Measurements from ENCODE around the gene ERC1.
"Not testable (repeated sequence)": the region's sequence is repeated elsewhere in the genome, so short reads cannot be mapped to it uniquely, and the experiment has no call there.

Gene ERC1

GRCh38 chr12:1205512-1206060 is 214.6 kb downstream of the ERC1 start:
- Histone ChIP-seq H3K27me3 (ENCODE audit: insufficient read depth, low read depth, severe bottlenecking) (no peaks in the 10 kb centered on the region), H3K4me3 (ENCODE audit: low read depth, low read length) (no peak overlapping the region), H3K9me3 (ENCODE audit: severe bottlenecking) (no peaks in the 10 kb centered on the region), H3K36me3 (no peaks in the 10 kb centered on the region; the same call in 1 of the 2 replicates), H3K27ac (no peak overlapping the region)
- no peak for TF ChIP-seq CTCF (IDR thresholded peaks at IDR 0.05; ENCODE audit: low read depth, low read length)
- DNase-seq, result no peak

- Histone ChIP-seq H3K36me3 (no peaks in the 10 kb centered on the region; the same call in 1 of the 2 replicates), H3K4me3 (ENCODE audit: low read depth, low read length) (no peak overlapping the region), H3K27me3 (ENCODE audit: insufficient read depth, low read depth, severe bottlenecking) (no peaks in the 10 kb centered on the region), H3K27ac (no peak overlapping the region), H3K9me3 (ENCODE audit: severe bottlenecking) (no peaks in the 10 kb centered on the region)
- TF ChIP-seq CTCF (IDR thresholded peaks at IDR 0.05; ENCODE audit: low read depth, low read length), result no peak
- no peak for DNase-seq
Measured at GRCh38 chr12:1206118-1206734, 215.2 kb downstream of the ERC1 start.

GRCh38 chr12:1207276-1207675 is 216.3 kb downstream of the ERC1 start:
- H3K27ac ChIP-seq, result no peak overlapping the region
- H3K4me3 ChIP-seq (ENCODE audit: low read depth, low read length), result no peak overlapping the region
- TF ChIP-seq CTCF (IDR thresholded peaks at IDR 0.05; ENCODE audit: low read depth, low read length), result no peak
- no peaks in the 10 kb centered on the region for H3K9me3 ChIP-seq (ENCODE audit: severe bottlenecking)
- H3K36me3 ChIP-seq, result no peaks in the 10 kb centered on the region; the same call in 1 of the 2 replicates
- no peaks in the 10 kb centered on the region for H3K27me3 ChIP-seq (ENCODE audit: insufficient read depth, low read depth, severe bottlenecking)
- DNase-seq, result no peak

- not testable (repeated sequence) for H3K36me3 ChIP-seq; H3K9me3 ChIP-seq (ENCODE audit: severe bottlenecking); DNase-seq; H3K4me3 ChIP-seq (ENCODE audit: low read depth, low read length); H3K27me3 ChIP-seq (ENCODE audit: insufficient read depth, low read depth, severe bottlenecking); H3K27ac ChIP-seq
Measured at GRCh38 chr12:1208719-1209118, 217.7 kb downstream of the ERC1 start.

GRCh38 chr12:1212526-1212925 is 221.5 kb downstream of the ERC1 start:
- no peaks in the 10 kb centered on the region for H3K9me3 ChIP-seq (ENCODE audit: severe bottlenecking)
- DNase-seq, result peak; percentile 71
- H3K36me3 ChIP-seq, result no peaks in the 10 kb centered on the region; the same call in 1 of the 2 replicates
- TF ChIP-seq CTCF (IDR thresholded peaks at IDR 0.05; ENCODE audit: low read depth, low read length), result no peak
- peak overlapping the region; percentile 82 for H3K27ac ChIP-seq
- H3K4me3 ChIP-seq (ENCODE audit: low read depth, low read length), result no peak overlapping the region; the same call in 1 of the 2 replicates
- H3K27me3 ChIP-seq (ENCODE audit: insufficient read depth, low read depth, severe bottlenecking), result no peaks in the 10 kb centered on the region

GRCh38 chr12:1213205-1213604 is 222.2 kb downstream of the ERC1 start:
- H3K4me3 ChIP-seq (ENCODE audit: low read depth, low read length), result no peak overlapping the region
- H3K9me3 ChIP-seq (ENCODE audit: severe bottlenecking), result no peaks in the 10 kb centered on the region
- no peaks in the 10 kb centered on the region; the same call in 1 of the 2 replicates for H3K36me3 ChIP-seq
- peak overlapping the region; percentile 82 for H3K27ac ChIP-seq
- H3K27me3 ChIP-seq (ENCODE audit: insufficient read depth, low read depth, severe bottlenecking), result no peaks in the 10 kb centered on the region
- DNase-seq, result no peak
- no peak for TF ChIP-seq CTCF (IDR thresholded peaks at IDR 0.05; ENCODE audit: low read depth, low read length)

Data from WERI-Rb-1 (cell line).